Measurements from ENCODE around the gene FREM2. TPM values are rescaled to one million over a fixed set of nuclear protein-coding genes. Genes with fewer than 3 reads are reported as not detected.

Gene FREM2
- total and polyA plus RNA-seq, 9 of the 15 experiments (the other 6 are each of a cell fraction or from before 2014, with no cell fraction given) = under 0.01 to 0.02 TPM; not detected in 7

- WGBS (ENCODE audit: insufficient coverage, low coverage, missing lambda C conversion rate) = 0% methylated on average over 2 of the region's 2 CpGs
- POLR2A ChIA-PET = no interaction called here
- intact Hi-C loops (cut with micrococcal nuclease) = no loop called here
- no peaks in the 10 kb centered on the region for H3K79me2 ChIP-seq (ENCODE audit: control insufficient read depth, insufficient read depth, low read length)
- H3K27me3 ChIP-seq (ENCODE audit: control insufficient read depth in 2 of 2, insufficient read depth in 2 of 2, low read length in 2 of 2) = no peaks in the 10 kb centered on the region
- CTCF ChIA-PET (ENCODE audit: low intra/inter-chr PET ratio) = no interaction called here
- no peak overlapping the region for H2AFZ ChIP-seq (ENCODE audit: low read depth, low read length)
- FAIRE-seq = no peak
- no peak for TF ChIP-seq L3MBTL2 (IDR thresholded peaks at IDR 0.05)
- TF ChIP-seq ESRRB (CRISPR knock-in tag; IDR thresholded peaks at IDR 0.05; ENCODE audit: borderline replicate concordance) = no peak
- TF ChIP-seq COPS2 (conservative IDR thresholded peaks at IDR 0.05) = no peak
- TF ChIP-seq KLF13 (tag; IDR thresholded peaks at IDR 0.05; ENCODE audit: borderline replicate concordance, low read depth) = no peak
- no peak for TF ChIP-seq SNIP1 (IDR thresholded peaks at IDR 0.05; ENCODE audit: low read depth)
- no peaks in the 10 kb centered on the region for H3K9me1 ChIP-seq (ENCODE audit: control insufficient read depth, insufficient read depth, low read length)
- no peak overlapping the region for H3K27ac ChIP-seq (ENCODE audit: extremely low read depth, low read depth, low read length)
- ATAC-seq = no peak
- H3K36me3 ChIP-seq (ENCODE audit: control insufficient read depth, insufficient read depth, low read length) = no peaks in the 10 kb centered on the region
- H3K4me3 ChIP-seq = no peak overlapping the region
- no peak for DNase-seq (ENCODE audit: extremely low read depth in 1 of 4, low spot score in 3 of 4)
- no peaks in the 10 kb centered on the region; the same call in 1 of the 2 replicates for H4K20me1 ChIP-seq (replicated peaks; ENCODE audit: control insufficient read depth, insufficient read depth, low read length)
- no TSS peak for BruUV-seq (replicated peaks)
- no peak overlapping the region for H3K4me2 ChIP-seq (ENCODE audit: insufficient read depth, low read length)
- no peak overlapping the region for H3K9ac ChIP-seq (ENCODE audit: insufficient read depth in 1 of 2, low read depth in 2 of 2, low read length in 2 of 2)
- in situ Hi-C loops (cut with MboI) = no loop called here
- H3K9me3 ChIP-seq (replicated peaks; ENCODE audit: control insufficient read depth, insufficient read depth, low read depth, low read length) = no peaks in the 10 kb centered on the region
- no peaks in the 10 kb centered on the region for H3K4me1 ChIP-seq (replicated peaks in 1 of 2; ENCODE audit: control insufficient read depth in 2 of 2, insufficient read depth in 2 of 2, low read length in 2 of 2)
These were observed 16.2 kb upstream of the FREM2 start for GRCh38 chr13:38670627-38671026.

- BruUV-seq (replicated peaks) = no TSS peak
- DNase-seq (ENCODE audit: extremely low read depth in 1 of 4, low spot score in 3 of 4) (no peak), FAIRE-seq (no peak), ATAC-seq (no peak)
- ChIA-PET POLR2A (no interaction called here), CTCF (ENCODE audit: low intra/inter-chr PET ratio) (no interaction called here)
- WGBS (ENCODE audit: insufficient coverage, low coverage, missing lambda C conversion rate) = 0% methylated on average over 2 of the region's 2 CpGs
- Histone ChIP-seq H3K36me3 (ENCODE audit: control insufficient read depth, insufficient read depth, low read length) (no peaks in the 10 kb centered on the region), H4K20me1 (replicated peaks; ENCODE audit: control insufficient read depth, insufficient read depth, low read length) (no peaks in the 10 kb centered on the region; the same call in 1 of the 2 replicates), H3K4me3 (no peak overlapping the region), H3K9ac (ENCODE audit: insufficient read depth in 1 of 2, low read depth in 2 of 2, low read length in 2 of 2) (no peak overlapping the region), H3K9me1 (ENCODE audit: control insufficient read depth, insufficient read depth, low read length) (no peaks in the 10 kb centered on the region), H3K27ac (ENCODE audit: extremely low read depth, low read depth, low read length) (no peak overlapping the region), H3K79me2 (ENCODE audit: control insufficient read depth, insufficient read depth, low read length) (no peaks in the 10 kb centered on the region), H3K4me1 (replicated peaks in 1 of 2; ENCODE audit: control insufficient read depth in 2 of 2, insufficient read depth in 2 of 2, low read length in 2 of 2) (no peaks in the 10 kb centered on the region), H3K4me2 (ENCODE audit: insufficient read depth, low read length) (no peak overlapping the region), H3K27me3 (ENCODE audit: control insufficient read depth in 2 of 2, insufficient read depth in 2 of 2, low read length in 2 of 2) (no peaks in the 10 kb centered on the region), H2AFZ (ENCODE audit: low read depth, low read length) (no peak overlapping the region), H3K9me3 (replicated peaks; ENCODE audit: control insufficient read depth, insufficient read depth, low read depth, low read length) (no peaks in the 10 kb centered on the region)
- TF ChIP-seq HMG20B (CRISPR knock-in tag; IDR thresholded peaks at IDR 0.05) = no peak
- TF ChIP-seq CREB3 (tag; conservative IDR thresholded peaks at IDR 0.05; ENCODE audit: low read depth) = no peak
- no peak for TF ChIP-seq ZNF146 (CRISPR knock-in tag; IDR thresholded peaks at IDR 0.05; ENCODE audit: unreplicated experiment)
- TF ChIP-seq SP2 (IDR thresholded peaks at IDR 0.05; ENCODE audit: extremely low read depth, low read depth, low read length, poor library complexity, severe bottlenecking) = no peak
- TF ChIP-seq HBP1 (CRISPR knock-in tag; IDR thresholded peaks at IDR 0.05) = no peak
- no peak for TF ChIP-seq ZNF232 (CRISPR knock-in tag; IDR thresholded peaks at IDR 0.05)
- in situ Hi-C loops (cut with MboI) (no loop called here), intact Hi-C loops (cut with micrococcal nuclease) (no loop called here)
These were observed 14.9 kb upstream of the FREM2 start for GRCh38 chr13:38671980-38672379.
